KBM-7 (cell line): ENCODE data around the gene CLDN14.
A peak's percentile ranks its signal among the peaks of the same experiment; 100 is the strongest.

Experiments used
- DNase-seq: peaks from one replicate; pipeline ENCODE4 v3.0.0-alpha.2; 2015
- in situ Hi-C: fragments of 300-500 bp; cut with MboI; formaldehyde crosslinking; loops from 2 replicates; pipeline ENCODE4 v1.14.3; 2020; ENCODE audit warnings: low sequenced_read_pairs, low pct_unique_long_range_greater_than_20kb, mixed read lengths

Gene CLDN14

GRCh38 chr21:36504067-36505058, 24.4 kb upstream of the CLDN14 start:
- peak; percentile 55 for DNase-seq

GRCh38 chr21:36502365-36502764, 22.4 kb upstream of the CLDN14 start:
- in situ Hi-C loops: no loop called here

More at GRCh38 chr21:36504067-36505058, 24.4 kb upstream of the CLDN14 start:
- in situ Hi-C loops: no loop called here

GRCh38 chr21:36501589-36501892, 21.6 kb upstream of the CLDN14 start:
- DNase-seq: no peak
- in situ Hi-C loops: no loop called here

More at GRCh38 chr21:36502365-36502764, 22.4 kb upstream of the CLDN14 start:
- DNase-seq: no peak

- no peak for DNase-seq
- in situ Hi-C loops: no loop called here
These were observed 19.9 kb upstream of the CLDN14 start for GRCh38 chr21:36499578-36500471.

GRCh38 chr21:36494557-36494956, 14.6 kb upstream of the CLDN14 start:
- in situ Hi-C loops: no loop called here
- no peak for DNase-seq

- DNase-seq: no peak
- in situ Hi-C loops: no loop called here
These were observed 11.4 kb upstream of the CLDN14 start for GRCh38 chr21:36491209-36491910.

GRCh38 chr21:36489776-36490165, 9.8 kb upstream of the CLDN14 start:
- no peak for DNase-seq
- in situ Hi-C loops: no loop called here

GRCh38 chr21:36489103-36489775, 9.3 kb upstream of the CLDN14 start:
- DNase-seq: no peak

GRCh38 chr21:36487641-36488307, 7.9 kb upstream of the CLDN14 start:
- peak; percentile 47 for DNase-seq
- in situ Hi-C loops: no loop called here

More at GRCh38 chr21:36489103-36489775, 9.3 kb upstream of the CLDN14 start:
- in situ Hi-C loops: no loop called here

- in situ Hi-C loops: no loop called here
- no peak for DNase-seq
These were observed 6.3 kb upstream of the CLDN14 start for GRCh38 chr21:36486246-36486645.

GRCh38 chr21:36485476-36485875, 5.6 kb upstream of the CLDN14 start:
- in situ Hi-C loops: no loop called here
- DNase-seq: no peak

GRCh38 chr21:36483095-36483494, 3.2 kb upstream of the CLDN14 start:
- in situ Hi-C loops: no loop called here
- no peak for DNase-seq

- in situ Hi-C loops: no loop called here
- no peak for DNase-seq
These were observed 2.8 kb upstream of the CLDN14 start for GRCh38 chr21:36482673-36483072.

GRCh38 chr21:36482181-36482580, 2.3 kb upstream of the CLDN14 start:
- in situ Hi-C loops: no loop called here
- no peak for DNase-seq

GRCh38 chr21:36481639-36482038, 1.7 kb upstream of the CLDN14 start:
- no peak for DNase-seq
- in situ Hi-C loops: no loop called here

GRCh38 chr21:36480618-36481017, 696 bp upstream of the CLDN14 start:
- no peak for DNase-seq
- in situ Hi-C loops: no loop called here

- in situ Hi-C loops: no loop called here
- no peak for DNase-seq
These were observed 981 bp downstream of the CLDN14 start for GRCh38 chr21:36478941-36479340.

- in situ Hi-C loops: no loop called here
- no peak for DNase-seq
These were observed 1.7 kb downstream of the CLDN14 start for GRCh38 chr21:36478207-36478701.
